Measurements from ENCODE around the gene BMP5. TPM values are rescaled to one million over a fixed set of nuclear protein-coding genes. Genes with fewer than 3 reads are reported as not detected.

Gene BMP5
- total RNA-seq, 4 donors from 2014 or later, result 0.10 TPM; not detected in 3

DNA sequence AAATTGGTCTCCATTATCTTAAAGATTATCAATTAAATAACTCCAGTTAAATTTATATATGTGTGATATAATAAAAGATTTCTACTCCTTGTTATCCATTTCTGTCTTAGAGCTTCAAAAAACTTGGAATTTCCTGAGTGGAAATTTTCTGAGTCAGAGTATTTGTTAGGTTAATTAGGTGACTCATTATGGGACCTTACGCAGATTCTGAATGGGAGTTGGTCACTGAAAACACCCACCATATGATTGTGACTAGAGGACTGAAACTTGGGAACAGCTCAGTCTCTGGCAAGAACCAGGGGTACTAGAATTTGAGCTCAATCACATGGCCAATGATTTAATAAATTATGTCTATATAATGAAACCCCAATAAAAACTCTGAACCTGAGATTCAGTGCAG is 171.0 kb downstream of the BMP5 start:
- no peak for DNase-seq (ENCODE audit: low spot score in 2 of 2)
- WGBS, 2 donors, result 30% methylated on average over 1 of the region's 1 CpG
- intact Hi-C loops (cut with DNase I; ENCODE audit: low total_unique reads), result no loop called here
- TF ChIP-seq, protein P1, sequence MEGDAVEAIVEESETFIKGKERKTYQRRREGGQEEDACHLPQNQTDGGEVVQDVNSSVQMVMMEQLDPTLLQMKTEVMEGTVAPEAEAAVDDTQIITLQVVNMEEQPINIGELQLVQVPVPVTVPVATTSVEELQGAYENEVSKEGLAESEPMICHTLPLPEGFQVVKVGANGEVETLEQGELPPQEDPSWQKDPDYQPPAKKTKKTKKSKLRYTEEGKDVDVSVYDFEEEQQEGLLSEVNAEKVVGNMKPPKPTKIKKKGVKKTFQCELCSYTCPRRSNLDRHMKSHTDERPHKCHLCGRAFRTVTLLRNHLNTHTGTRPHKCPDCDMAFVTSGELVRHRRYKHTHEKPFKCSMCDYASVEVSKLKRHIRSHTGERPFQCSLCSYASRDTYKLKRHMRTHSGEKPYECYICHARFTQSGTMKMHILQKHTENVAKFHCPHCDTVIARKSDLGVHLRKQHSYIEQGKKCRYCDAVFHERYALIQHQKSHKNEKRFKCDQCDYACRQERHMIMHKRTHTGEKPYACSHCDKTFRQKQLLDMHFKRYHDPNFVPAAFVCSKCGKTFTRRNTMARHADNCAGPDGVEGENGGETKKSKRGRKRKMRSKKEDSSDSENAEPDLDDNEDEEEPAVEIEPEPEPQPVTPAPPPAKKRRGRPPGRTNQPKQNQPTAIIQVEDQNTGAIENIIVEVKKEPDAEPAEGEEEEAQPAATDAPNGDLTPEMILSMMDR (IDR thresholded peaks at IDR 0.05), result no peak
- no peak for TF ChIP-seq POLR2A (IDR thresholded peaks at IDR 0.05)
- H3K4me3 ChIP-seq (ENCODE audit: low read depth, poor library complexity, severe bottlenecking), result no peak overlapping the region
